Lung microvascular endothelial cell (primary cell): ENCODE data around the gene LRRC74A. TPM values are rescaled to one million over a fixed set of nuclear protein-coding genes. Genes with fewer than 3 reads are reported as not detected.

ENCODE experiments used
- total RNA-seq: library from RNA; depleted of rRNA; stranded (reverse); fragments of >200 nt; gene quantifications from 2 replicates; pipeline ENCODE4 v1.2.1, GENCODE V29; 2014

Gene LRRC74A
- total RNA-seq, 1 donor from 2014 or later, result not detected

Other genes starting within 250 kb of the LRRC74A start
- gene VASH1, start 64.9 kb upstream of the LRRC74A start, total RNA-seq, result 11.6 and 15.3 TPM in 2 replicates
- 4.1 and 4.4 TPM in 2 replicates for gene ANGEL1, start 13.5 kb upstream of the LRRC74A start, total RNA-seq
- 5.4 and 10.1 TPM in 2 replicates for gene IRF2BPL, start 202.3 kb downstream of the LRRC74A start, total RNA-seq